Central memory CD8-positive, alpha-beta T cell (primary cell): ENCODE results near the gene NLGN4X.

Experiments
- ATAC-seq: fragments of 150-1000 bp; cut with Tn5 transposase; replicated peaks from 2 replicates; pipeline ENCODE4 v1.10.0; 2022; ENCODE audit warnings: mild to moderate bottlenecking, moderate FRiP score, moderate number of reproducible peaks; ENCODE audit not compliant: poor library complexity, severe bottlenecking; ENCODE audit errors: extremely low read depth
- DNase-seq, 2 donors: peaks; one replicate each; pipeline ENCODE4 v3.0.0; 2021; ENCODE audit warnings: low spot score in 2 of 2
- H3K27ac Mint-ChIP-seq: one replicate; pipeline ENCODE4 v1.8.0; 2022; ENCODE audit warnings: low read depth, mild to moderate bottlenecking, moderate library complexity, mixed read lengths
- H3K27me3 Mint-ChIP-seq: one replicate; pipeline ENCODE4 v1.8.0; 2022; ENCODE audit warnings: mixed read lengths
- H3K36me3 Mint-ChIP-seq: one replicate; pipeline ENCODE4 v1.8.0; 2022; ENCODE audit warnings: mild to moderate bottlenecking, moderate library complexity, mixed read lengths; ENCODE audit not compliant: insufficient read depth
- H3K4me1 Mint-ChIP-seq: one replicate; pipeline ENCODE4 v1.8.0; 2022; ENCODE audit warnings: mixed read lengths
- H3K4me3 Mint-ChIP-seq: one replicate; pipeline ENCODE4 v1.8.0; 2022; ENCODE audit warnings: mild to moderate bottlenecking, moderate library complexity, mixed read lengths
- H3K9me3 Mint-ChIP-seq: one replicate; pipeline ENCODE4 v1.8.0; 2022; ENCODE audit warnings: mixed read lengths

NLGN4X gene

DNA sequence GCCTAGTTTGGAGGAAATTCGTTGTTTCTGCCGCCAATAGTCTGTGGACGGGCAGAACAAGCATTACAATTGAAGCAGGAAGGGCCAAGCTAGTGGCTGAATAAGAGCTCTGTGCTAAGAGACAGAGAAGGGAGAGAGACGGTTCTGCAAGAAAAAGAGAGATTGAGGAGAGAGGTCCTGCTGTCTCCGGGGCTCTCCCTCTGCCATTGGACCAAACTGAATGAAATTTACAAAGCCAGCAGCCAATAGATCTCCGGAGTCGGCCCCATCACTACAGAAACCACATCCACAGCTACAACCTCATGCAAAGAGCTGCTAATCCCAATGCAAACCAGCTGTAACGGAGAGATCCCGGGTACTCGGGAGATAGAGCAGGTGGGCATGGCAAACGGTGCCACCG lies at the start of gene NLGN4X:
Gene NLGN4X (minus strand): TSS at position 148 of the 400 bp plus-strand sequence. CDS start 77,401 bp downstream, outside the sequence.
- Mint-ChIP-seq H3K27ac (no peak within 1 kb of the TSS), H3K9me3 (peaks cover 6% of the 10 kb centered on the region), H3K4me1 (no peaks in the 10 kb centered on the region), H3K36me3 (peaks cover 3% of the 10 kb centered on the region), H3K27me3 (peaks cover 12% of the 10 kb centered on the region), H3K4me3 (no peak within 1 kb of the TSS)
- DNase-seq (no peak), ATAC-seq (no peak)

DNA sequence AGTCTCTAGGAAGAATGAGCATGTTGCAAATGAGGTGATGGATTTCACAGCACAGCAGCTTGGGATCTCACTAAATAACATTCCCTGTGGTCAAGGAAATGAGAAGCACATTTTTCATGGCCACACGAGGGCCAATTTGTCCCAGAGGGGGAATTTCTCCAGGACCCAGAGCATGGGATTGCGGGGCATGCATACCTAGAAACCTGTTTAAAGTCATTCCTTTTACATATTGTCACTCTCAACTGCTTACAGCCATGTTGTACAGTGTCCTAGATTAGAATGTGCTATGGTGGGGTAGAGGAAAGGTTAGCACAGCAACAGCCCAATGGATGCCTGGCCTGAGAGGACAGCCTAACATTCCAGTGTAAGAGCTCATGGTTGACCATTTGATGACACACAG lies 37.4 kb upstream of the NLGN4X start:
- Mint-ChIP-seq H3K4me1 (no peaks in the 10 kb centered on the region), H3K27me3 (no peaks in the 10 kb centered on the region), H3K27ac (no peak overlapping the region), H3K4me3 (no peak overlapping the region), H3K9me3 (no peaks in the 10 kb centered on the region), H3K36me3 (no peaks in the 10 kb centered on the region)
- DNase-seq (no peak), ATAC-seq (no peak)

DNA sequence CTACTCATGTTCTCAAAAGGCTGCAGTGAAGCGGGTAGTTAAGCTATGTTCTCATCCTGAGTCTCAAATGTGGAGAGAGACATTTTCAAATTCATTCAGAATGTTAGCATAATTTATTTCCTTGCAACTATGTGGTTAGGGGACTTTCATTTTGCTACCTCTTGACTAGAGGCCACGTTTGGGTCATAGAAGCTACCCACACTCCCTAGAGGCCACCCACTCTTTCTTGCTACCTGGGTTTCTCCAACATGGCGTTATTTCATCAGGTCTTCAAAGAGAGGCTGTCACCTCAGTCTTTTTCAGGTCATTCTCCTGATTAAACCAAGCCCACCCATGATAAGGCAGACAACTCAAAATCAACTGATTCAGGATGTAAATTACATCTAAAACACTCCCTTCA lies 34.3 kb upstream of the NLGN4X start:
- DNase-seq (no peak), ATAC-seq (no peak)
- Mint-ChIP-seq H3K4me1 (no peaks in the 10 kb centered on the region), H3K9me3 (no peaks in the 10 kb centered on the region), H3K36me3 (no peaks in the 10 kb centered on the region), H3K4me3 (no peak overlapping the region), H3K27me3 (no peaks in the 10 kb centered on the region), H3K27ac (no peak overlapping the region)

DNA sequence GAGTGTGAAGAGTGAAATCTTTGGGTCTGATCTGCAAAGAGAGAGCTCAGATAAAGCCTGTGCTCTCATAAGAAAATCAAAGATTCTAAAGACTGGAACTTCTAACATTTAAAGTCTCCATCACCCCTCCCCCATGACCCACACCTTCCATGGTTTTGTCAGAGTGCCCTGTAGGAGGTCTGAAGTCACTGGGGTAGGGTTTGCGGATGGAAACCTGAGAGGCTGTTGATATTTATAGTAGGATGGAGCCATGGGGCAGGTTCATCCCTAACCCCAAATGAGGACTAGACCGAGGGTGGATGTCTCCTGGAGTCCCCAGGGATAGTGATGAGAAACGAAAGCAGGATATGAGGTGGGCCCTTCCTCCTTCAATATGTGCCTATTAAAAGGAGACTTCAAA lies 28.4 kb upstream of the NLGN4X start:
- Mint-ChIP-seq H3K36me3 (no peaks in the 10 kb centered on the region), H3K9me3 (no peaks in the 10 kb centered on the region), H3K4me3 (no peak overlapping the region), H3K4me1 (no peaks in the 10 kb centered on the region), H3K27ac (no peak overlapping the region), H3K27me3 (no peaks in the 10 kb centered on the region)
- DNase-seq = no peak
- no peak for ATAC-seq

- Mint-ChIP-seq H3K4me1 (no peaks in the 10 kb centered on the region), H3K36me3 (no peaks in the 10 kb centered on the region), H3K27ac (no peak overlapping the region), H3K27me3 (no peaks in the 10 kb centered on the region), H3K9me3 (peaks cover 7% of the 10 kb centered on the region), H3K4me3 (no peak overlapping the region)
- ATAC-seq (no peak), DNase-seq (no peak)
Measured at GRCh38 chrX:6244666-6245065, 16.0 kb upstream of the NLGN4X start.

- H3K36me3 Mint-ChIP-seq = no peaks in the 10 kb centered on the region
- no peak overlapping the region for H3K4me3 Mint-ChIP-seq
- no peak for DNase-seq
- H3K27ac Mint-ChIP-seq = no peak overlapping the region
- no peak for ATAC-seq
- no peaks in the 10 kb centered on the region for H3K4me1 Mint-ChIP-seq
- no peaks in the 10 kb centered on the region for H3K9me3 Mint-ChIP-seq
- H3K27me3 Mint-ChIP-seq = no peaks in the 10 kb centered on the region
Measured at GRCh38 chrX:6238576-6238975, 9.9 kb upstream of the NLGN4X start.

- DNase-seq = no peak
- Mint-ChIP-seq H3K4me1 (no peaks in the 10 kb centered on the region), H3K9me3 (peaks cover 3% of the 10 kb centered on the region), H3K4me3 (no peak overlapping the region), H3K27me3 (peaks cover 12% of the 10 kb centered on the region), H3K27ac (no peak overlapping the region), H3K36me3 (peaks cover 3% of the 10 kb centered on the region)
- ATAC-seq = no peak
Measured at GRCh38 chrX:6227935-6228334, 732 bp downstream of the NLGN4X start.

- no peak overlapping the region for H3K4me3 Mint-ChIP-seq
- ATAC-seq = no peak
- no peak overlapping the region for H3K27ac Mint-ChIP-seq
- peaks cover 12% of the 10 kb centered on the region for H3K27me3 Mint-ChIP-seq
- no peak for DNase-seq
- no peaks in the 10 kb centered on the region for H3K9me3 Mint-ChIP-seq
- no peaks in the 10 kb centered on the region for H3K4me1 Mint-ChIP-seq
- peaks cover 3% of the 10 kb centered on the region for H3K36me3 Mint-ChIP-seq
Measured at GRCh38 chrX:6227453-6227835, 1.2 kb downstream of the NLGN4X start.

DNA sequence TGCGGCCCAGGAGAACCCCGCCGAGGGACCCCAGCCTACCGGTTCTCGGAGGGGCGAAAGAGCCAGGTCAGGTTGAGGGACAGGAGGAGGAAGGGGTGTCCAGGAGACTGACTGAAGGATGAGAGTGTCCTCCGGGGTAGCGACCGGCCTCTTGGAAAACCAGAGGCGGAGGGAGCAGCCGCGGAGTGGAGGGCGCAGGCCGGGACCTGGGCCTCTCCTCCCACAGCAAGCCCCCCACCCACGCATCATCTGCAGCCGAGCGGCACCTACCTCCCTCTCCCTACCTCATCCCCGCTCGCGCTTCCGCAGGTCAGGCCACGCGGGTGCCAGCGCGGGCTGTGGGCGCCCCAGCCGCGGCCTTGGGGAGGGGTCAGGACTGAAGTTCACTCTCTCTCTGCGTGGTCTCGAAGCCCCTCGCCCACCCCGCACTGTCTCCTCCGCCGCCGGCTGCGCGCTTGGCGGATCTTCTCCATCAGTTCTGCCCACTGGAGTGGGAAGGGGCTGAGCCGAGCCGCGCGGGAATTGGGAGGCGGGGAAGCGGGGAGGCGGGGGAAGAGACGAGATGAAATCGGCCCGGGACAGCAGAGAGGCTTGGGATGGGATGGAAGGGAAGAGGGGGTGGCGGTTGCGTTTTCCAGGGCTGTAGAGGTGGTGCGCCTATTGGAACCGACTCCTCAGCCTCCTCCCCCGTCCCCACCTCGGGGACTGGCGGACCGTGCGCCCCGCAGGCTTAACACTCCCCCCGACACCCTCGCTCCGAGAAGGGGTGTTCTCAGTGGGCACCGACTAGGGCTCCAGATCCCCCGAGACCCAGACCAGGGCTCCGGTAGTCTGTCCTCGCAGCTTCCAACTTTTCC lies 1.8 kb downstream of the NLGN4X start:
- no peaks in the 10 kb centered on the region for H3K9me3 Mint-ChIP-seq
- no peak overlapping the region for H3K27ac Mint-ChIP-seq
- DNase-seq (no peak), ATAC-seq (no peak)
- H3K4me1 Mint-ChIP-seq = no peaks in the 10 kb centered on the region
- peaks cover 12% of the 10 kb centered on the region for H3K27me3 Mint-ChIP-seq
- H3K4me3 Mint-ChIP-seq = no peak overlapping the region
- peaks cover 3% of the 10 kb centered on the region for H3K36me3 Mint-ChIP-seq

DNA sequence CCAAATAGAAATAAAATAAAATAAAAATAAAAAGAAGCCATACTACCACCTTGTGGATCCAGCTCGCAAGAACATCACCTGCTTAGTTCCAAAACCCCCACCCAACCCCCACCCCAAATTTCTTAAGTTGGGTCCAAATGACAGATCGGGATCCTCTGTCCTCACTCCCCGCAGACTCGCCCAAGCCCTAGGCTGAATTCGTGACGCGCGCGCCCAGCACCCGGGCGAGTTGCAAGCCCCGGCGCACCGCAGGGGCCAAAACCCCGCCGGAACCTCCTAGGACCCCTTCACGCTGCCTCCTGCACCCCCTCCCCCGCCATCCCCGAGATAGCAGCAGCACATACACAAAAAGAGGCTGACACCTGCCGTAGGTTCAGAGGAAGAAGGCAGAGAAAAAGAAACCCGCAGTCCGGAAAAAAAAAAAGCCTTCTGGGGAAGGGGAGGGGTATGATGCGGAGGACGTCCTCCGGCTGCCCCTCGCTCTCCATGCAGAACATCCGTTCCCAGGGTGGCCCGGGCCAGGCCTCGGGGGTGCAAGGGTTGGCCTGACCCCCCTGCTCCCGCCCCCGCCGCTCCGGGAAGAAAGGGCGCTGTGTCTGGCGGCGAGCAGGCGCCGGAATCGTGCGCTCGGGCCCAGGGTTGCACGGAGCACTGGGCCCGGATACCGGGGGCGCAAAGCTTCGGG lies 2.6 kb downstream of the NLGN4X start:
- ATAC-seq = no peak
- DNase-seq = no peak
- H3K27ac Mint-ChIP-seq = no peak overlapping the region
- no peaks in the 10 kb centered on the region for H3K4me1 Mint-ChIP-seq
- H3K36me3 Mint-ChIP-seq = peaks cover 3% of the 10 kb centered on the region
- no peaks in the 10 kb centered on the region for H3K9me3 Mint-ChIP-seq
- peaks cover 12% of the 10 kb centered on the region for H3K27me3 Mint-ChIP-seq
- H3K4me3 Mint-ChIP-seq = no peak overlapping the region

DNA sequence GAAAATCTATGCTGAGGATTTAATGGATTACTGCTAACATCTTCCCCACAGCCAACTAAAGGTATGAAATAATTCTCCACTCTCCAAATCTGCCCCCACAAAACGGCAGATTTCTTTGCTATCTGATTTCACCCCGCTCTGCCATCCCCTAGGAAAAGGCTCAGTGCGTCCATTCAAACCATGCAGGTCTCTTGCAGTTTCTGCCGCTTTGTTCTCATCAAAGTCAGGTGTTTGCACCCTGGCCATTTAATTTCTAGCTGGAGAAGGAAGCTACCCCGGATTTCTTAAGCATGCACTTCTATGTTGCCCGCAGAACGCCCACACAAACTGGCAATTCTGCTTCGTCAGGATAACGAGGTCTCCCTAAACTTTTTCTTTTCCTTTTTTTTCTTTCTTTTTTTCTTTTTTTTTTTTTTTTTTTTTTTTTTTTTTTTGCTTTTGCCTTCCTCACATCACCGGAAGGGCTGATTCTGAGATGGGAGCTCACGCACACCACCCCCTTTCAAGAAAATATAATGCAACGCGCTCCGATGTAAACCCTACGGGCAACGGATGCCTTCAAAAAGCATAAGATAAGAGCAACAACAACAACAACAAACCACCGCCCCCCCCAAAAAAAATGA lies 3.3 kb downstream of the NLGN4X start:
- Mint-ChIP-seq H3K27me3 (peaks cover 12% of the 10 kb centered on the region), H3K4me3 (no peak overlapping the region), H3K27ac (no peak overlapping the region), H3K4me1 (no peaks in the 10 kb centered on the region), H3K9me3 (no peaks in the 10 kb centered on the region), H3K36me3 (peaks cover 3% of the 10 kb centered on the region)
- ATAC-seq (no peak), DNase-seq (no peak)

GRCh38 chrX:6223516-6223915 lies 5.2 kb downstream of the NLGN4X start:
- H3K4me1 Mint-ChIP-seq = no peaks in the 10 kb centered on the region
- no peak overlapping the region for H3K4me3 Mint-ChIP-seq
- peaks cover 4% of the 10 kb centered on the region for H3K27me3 Mint-ChIP-seq
- DNase-seq = no peak
- no peak for ATAC-seq
- H3K27ac Mint-ChIP-seq = no peak overlapping the region
- peaks cover 2% of the 10 kb centered on the region for H3K36me3 Mint-ChIP-seq
- no peaks in the 10 kb centered on the region for H3K9me3 Mint-ChIP-seq

DNA sequence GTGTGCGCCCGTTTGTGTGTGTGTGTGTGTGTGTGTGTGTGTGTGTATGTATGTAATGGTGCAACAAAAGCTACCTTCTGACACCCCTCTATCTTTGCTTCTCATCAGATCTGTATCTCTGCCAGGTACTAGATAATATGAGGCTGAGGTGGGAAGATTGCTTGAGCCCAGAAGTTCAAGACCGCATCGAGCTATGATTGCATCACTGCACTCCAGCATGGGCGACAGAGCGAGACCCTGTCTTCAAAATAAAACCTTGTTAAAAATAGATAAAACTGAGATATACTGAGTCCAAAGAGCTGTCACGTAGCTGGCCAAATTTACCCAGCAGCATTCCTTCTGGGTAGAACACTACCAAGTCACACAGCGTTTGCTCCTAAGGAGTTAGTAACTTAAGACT lies 18.4 kb downstream of the NLGN4X start:
- Mint-ChIP-seq H3K4me3 (no peak overlapping the region), H3K27ac (no peak overlapping the region), H3K4me1 (no peaks in the 10 kb centered on the region), H3K27me3 (no peaks in the 10 kb centered on the region), H3K9me3 (no peaks in the 10 kb centered on the region), H3K36me3 (no peaks in the 10 kb centered on the region)
- DNase-seq (no peak), ATAC-seq (no peak)
